Lung microvascular endothelial cell (primary cell): Measurements from ENCODE around the gene COMMD2. TPM values are rescaled to one million over a fixed set of nuclear protein-coding genes. Genes with fewer than 3 reads are reported as not detected.

ENCODE experiments used
- DNase-seq, 2 donors: peaks; one replicate each; pipeline versions ENCODE4 v3.0.0 to v3.0.0-alpha.2; 2010; ENCODE audit warnings: low read depth in 2 of 2
- total RNA-seq: library from RNA; depleted of rRNA; stranded (reverse); fragments of >200 nt; gene quantifications from 2 replicates; pipeline ENCODE4 v1.2.1, GENCODE V29; 2014

The COMMD2 gene
- total RNA-seq, 1 donor from 2014 or later: 22.8 TPM

DNA sequence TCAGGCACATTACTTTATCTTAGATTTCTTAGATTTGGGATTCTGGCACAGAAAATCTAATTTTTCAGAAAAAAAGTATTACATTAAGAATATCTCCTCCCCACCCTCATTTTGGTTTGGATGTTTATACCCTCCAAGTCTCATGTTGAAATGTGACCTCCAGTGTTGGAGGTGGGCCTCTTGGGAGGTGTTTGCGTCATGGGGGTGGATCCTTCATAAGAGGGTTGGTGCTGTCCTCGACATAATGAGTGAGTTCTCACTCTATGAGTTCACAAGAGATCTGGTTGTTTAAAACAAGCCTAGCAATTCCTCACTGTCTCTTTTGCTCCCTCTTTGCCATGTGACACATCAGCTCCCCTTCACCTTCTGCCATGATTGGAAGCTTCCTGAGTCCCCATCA is 48.8 kb downstream of the COMMD2 start:
- DNase-seq: no peak

DNA sequence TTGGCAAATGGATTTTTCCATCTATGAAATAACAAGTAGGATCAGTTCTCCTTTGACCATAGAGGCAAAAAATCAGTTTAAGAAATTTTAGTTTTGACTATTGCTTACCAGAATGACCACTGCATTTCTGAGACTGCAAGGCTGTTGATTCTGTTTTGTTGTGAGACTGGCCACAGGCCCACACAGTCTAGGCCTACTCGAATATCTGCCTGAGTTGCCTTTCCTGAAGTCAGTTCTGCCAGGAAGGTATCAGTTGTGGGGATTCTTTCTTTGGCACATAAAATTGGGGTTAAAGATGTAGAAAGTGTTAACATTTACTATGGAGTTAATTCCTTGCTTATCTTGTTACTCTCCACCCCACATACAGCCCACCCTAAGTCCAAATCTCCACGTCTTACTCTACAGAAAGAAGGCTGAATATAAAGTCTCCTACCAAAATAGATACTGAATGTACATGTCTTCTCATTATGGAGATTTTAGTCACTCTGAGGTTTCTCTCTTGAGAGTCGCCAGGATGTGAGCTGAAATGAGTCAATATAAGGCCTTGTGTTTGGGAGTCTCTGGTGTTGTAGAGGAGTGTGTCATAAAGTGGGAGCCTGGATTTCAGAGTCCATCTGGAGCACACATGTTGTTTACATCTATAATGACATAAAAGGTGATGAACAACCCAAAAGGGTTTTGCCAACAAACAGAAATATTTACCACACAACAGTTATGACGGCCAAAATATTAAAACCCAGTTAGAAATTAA is 49.4 kb downstream of the COMMD2 start:
- peak in 1 of 2 donors; percentile 90 for DNase-seq

DNA sequence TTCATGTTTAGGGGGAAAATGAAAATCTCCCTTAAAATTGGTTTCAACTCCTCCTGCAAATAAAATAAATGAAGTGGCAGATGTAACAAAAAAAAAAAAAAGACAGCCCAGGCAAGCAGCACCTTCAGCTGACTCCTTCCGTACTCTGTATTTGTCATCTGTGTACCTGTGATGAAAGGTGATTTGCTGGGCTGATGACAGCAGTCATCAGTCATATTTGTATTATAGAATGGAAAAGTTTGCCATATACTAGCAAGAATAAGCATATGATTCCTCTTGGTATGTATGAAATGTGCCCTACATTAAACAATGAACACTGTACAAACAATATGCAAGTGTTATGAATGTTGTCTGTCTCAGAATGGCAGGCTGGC is 50.3 kb downstream of the COMMD2 start:
- no peak for DNase-seq

DNA sequence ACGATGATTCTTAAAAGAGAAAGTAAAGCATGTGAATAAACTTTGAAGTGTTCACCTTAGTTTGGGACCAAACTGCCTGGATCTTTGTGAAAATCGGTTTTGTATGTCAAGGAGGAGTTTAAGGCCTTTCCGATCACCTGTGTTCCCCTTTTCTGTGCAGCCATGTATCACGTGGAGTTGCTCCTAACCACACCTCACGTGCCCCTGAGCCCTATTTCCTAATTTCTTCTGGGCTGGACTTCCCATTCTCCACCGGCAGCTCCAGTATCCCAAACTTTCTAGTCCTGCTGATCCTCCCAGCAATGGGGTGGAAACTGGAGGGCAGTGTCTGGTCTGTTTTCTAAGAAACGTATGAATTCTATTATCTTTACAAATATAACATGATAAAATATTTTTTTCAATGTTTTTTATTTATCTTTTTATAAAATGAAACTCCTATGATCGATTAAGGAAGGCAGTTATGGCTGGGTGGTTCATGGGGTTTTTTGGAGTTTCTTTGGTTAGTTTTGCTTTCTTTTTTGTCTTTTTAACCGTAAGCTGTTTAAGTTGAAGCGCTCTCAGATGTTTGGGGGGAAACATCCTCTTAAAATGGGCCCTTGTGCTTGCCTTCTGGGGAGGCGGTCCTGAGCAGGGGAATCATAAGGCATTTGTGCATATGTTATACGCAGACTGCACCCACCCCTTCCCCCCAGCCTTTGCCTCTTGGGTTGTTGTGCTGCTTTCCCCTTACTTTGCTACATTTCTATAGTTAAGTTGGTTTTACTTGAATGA is 50.9 kb downstream of the COMMD2 start:
- DNase-seq: no peak

Other genes with a start within 250 kb of the COMMD2 start
- gene WWTR1, start 94.5 kb downstream of the COMMD2 start, total RNA-seq: 124 and 142 TPM in 2 replicates
- gene ANKUB1, start 40.1 kb upstream of the COMMD2 start, total RNA-seq: not detected in 2 replicates
- gene RNF13, start 60.7 kb upstream of the COMMD2 start, total RNA-seq: 51.0 and 88.3 TPM in 2 replicates
- gene PFN2, start 218.4 kb upstream of the COMMD2 start, total RNA-seq: 4.2 and 15.5 TPM in 2 replicates